ENCODE measurements around the gene RNF8. TPM values are rescaled to one million over a fixed set of nuclear protein-coding genes. Genes with fewer than 3 reads are reported as not detected.
"Not testable (repeated sequence)": the region's sequence is repeated elsewhere in the genome, so short reads cannot be mapped to it uniquely, and the experiment has no call there.

Gene RNF8
- total RNA-seq, 1 donor from 2014 or later: 17.6 TPM

GRCh38 chr6:37435816-37436215 lies 82.0 kb downstream of the RNF8 start:
- H3K27me3 ChIP-seq: no peaks in the 10 kb centered on the region
- intact Hi-C loops (cut with DNase I): no loop called here
- no peak overlapping the region for H3K4me3 ChIP-seq
- TF ChIP-seq, protein P1, sequence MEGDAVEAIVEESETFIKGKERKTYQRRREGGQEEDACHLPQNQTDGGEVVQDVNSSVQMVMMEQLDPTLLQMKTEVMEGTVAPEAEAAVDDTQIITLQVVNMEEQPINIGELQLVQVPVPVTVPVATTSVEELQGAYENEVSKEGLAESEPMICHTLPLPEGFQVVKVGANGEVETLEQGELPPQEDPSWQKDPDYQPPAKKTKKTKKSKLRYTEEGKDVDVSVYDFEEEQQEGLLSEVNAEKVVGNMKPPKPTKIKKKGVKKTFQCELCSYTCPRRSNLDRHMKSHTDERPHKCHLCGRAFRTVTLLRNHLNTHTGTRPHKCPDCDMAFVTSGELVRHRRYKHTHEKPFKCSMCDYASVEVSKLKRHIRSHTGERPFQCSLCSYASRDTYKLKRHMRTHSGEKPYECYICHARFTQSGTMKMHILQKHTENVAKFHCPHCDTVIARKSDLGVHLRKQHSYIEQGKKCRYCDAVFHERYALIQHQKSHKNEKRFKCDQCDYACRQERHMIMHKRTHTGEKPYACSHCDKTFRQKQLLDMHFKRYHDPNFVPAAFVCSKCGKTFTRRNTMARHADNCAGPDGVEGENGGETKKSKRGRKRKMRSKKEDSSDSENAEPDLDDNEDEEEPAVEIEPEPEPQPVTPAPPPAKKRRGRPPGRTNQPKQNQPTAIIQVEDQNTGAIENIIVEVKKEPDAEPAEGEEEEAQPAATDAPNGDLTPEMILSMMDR (IDR thresholded peaks at IDR 0.05): no peak
- DNase-seq (no peak), ATAC-seq (no peak)
- H3K4me1 ChIP-seq: peaks cover 10% of the 10 kb centered on the region
- peaks cover 48% of the 10 kb centered on the region for H3K36me3 ChIP-seq
- H3K9me3 ChIP-seq: no peaks in the 10 kb centered on the region
- no peak overlapping the region for H3K27ac ChIP-seq

DNA sequence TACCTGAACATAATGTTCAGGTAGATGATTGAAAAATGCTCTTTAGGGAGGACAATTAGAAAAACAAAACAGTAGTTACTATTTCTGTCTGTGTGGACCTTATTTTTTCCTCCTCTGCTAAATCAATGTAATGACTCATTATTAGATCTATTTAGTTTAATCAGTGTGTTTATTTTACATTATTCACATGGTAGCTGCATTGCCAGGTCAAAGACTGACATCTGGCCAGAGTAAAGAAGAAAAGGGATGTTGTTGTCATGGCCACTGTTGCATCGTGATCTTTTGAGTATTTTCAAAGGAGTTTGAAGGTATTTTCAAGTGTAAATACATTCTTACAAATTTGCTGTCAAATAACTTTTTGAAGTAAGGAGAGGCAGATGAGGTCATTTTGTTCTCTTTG lies 85.1 kb downstream of the RNF8 start:
- Histone ChIP-seq H3K9me3 (no peaks in the 10 kb centered on the region), H3K27me3 (no peaks in the 10 kb centered on the region), H3K27ac (no peak overlapping the region), H3K36me3 (peaks cover 49% of the 10 kb centered on the region), H3K4me3 (no peak overlapping the region), H3K4me1 (peaks cover 23% of the 10 kb centered on the region)
- DNase-seq (no peak), ATAC-seq (no peak)
- intact Hi-C loops (cut with DNase I): no loop called here
- TF ChIP-seq, protein P1 (IDR thresholded peaks at IDR 0.05): no peak

DNA sequence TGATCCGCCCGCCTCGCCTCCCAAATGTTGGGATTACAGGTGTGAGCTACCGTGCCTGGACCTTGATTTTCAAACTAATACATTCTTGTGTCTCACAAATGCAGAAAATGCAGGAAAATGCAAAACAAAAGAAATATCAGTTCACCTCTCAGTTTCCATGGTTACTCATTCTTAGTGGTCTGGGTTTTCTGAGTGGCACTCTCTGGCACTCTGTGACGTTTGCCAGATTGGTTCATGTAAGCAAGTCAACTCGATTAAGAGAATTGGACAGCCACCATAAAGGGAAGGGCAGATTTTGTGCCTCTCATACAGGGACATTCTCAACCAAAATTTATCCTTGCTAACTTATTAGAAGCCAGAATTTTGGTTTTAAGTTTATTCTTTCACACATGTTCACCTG lies 87.9 kb downstream of the RNF8 start:
- H3K4me1 ChIP-seq: peaks cover 13% of the 10 kb centered on the region
- H3K9me3 ChIP-seq: no peaks in the 10 kb centered on the region
- intact Hi-C loops (cut with DNase I): no loop called here
- ATAC-seq (no peak), DNase-seq (no peak)
- TF ChIP-seq, protein P1 (IDR thresholded peaks at IDR 0.05): no peak
- H3K36me3 ChIP-seq: peaks cover 62% of the 10 kb centered on the region
- H3K4me3 ChIP-seq: no peak overlapping the region
- H3K27ac ChIP-seq: no peak overlapping the region
- no peaks in the 10 kb centered on the region for H3K27me3 ChIP-seq

- peaks cover 63% of the 10 kb centered on the region for H3K36me3 ChIP-seq
- DNase-seq: no peak
- peak overlapping the region; percentile 65 for H3K27ac ChIP-seq
- TF ChIP-seq, protein P1 (IDR thresholded peaks at IDR 0.05): no peak
- no peaks in the 10 kb centered on the region for H3K27me3 ChIP-seq
- H3K4me3 ChIP-seq: peak overlapping the region; percentile 31
- intact Hi-C loops (cut with DNase I): no loop called here
- no peaks in the 10 kb centered on the region for H3K9me3 ChIP-seq
- ATAC-seq: peak; percentile 54
- H3K4me1 ChIP-seq: peaks cover 13% of the 10 kb centered on the region
Observed at GRCh38 chr6:37442416-37443215, 88.8 kb downstream of the RNF8 start.

- H3K4me1 ChIP-seq: peaks cover 13% of the 10 kb centered on the region
- intact Hi-C loops (cut with DNase I); ATAC-seq; H3K9me3 ChIP-seq; DNase-seq; H3K27me3 ChIP-seq: not testable (repeated sequence)
- H3K27ac ChIP-seq: peak overlapping the region; percentile 65
- peaks cover 63% of the 10 kb centered on the region for H3K36me3 ChIP-seq
- peak overlapping the region; percentile 31 for H3K4me3 ChIP-seq
Observed at GRCh38 chr6:37443216-37443542, 89.4 kb downstream of the RNF8 start.

Other genes starting within 250 kb of the RNF8 start
- 55.3 TPM for gene PIM1, start 183.8 kb upstream of the RNF8 start, total RNA-seq
- 12.4 TPM for gene TBC1D22B, start 96.2 kb upstream of the RNF8 start, total RNA-seq
- 1.8 TPM for gene TMEM217, start 95.8 kb upstream of the RNF8 start, total RNA-seq
- 42.2 TPM for gene CMTR1, start 79.2 kb downstream of the RNF8 start, total RNA-seq
- 12.9 TPM for gene CCDC167, start 145.9 kb downstream of the RNF8 start, total RNA-seq

Data from upper lobe of right lung (tissue), 1 donor.